ENCODE results near the gene TM9SF3.
"Not testable (repeated sequence)": the region's sequence is repeated elsewhere in the genome, so short reads cannot be mapped to it uniquely, and the experiment has no call there.

Gene TM9SF3

DNA sequence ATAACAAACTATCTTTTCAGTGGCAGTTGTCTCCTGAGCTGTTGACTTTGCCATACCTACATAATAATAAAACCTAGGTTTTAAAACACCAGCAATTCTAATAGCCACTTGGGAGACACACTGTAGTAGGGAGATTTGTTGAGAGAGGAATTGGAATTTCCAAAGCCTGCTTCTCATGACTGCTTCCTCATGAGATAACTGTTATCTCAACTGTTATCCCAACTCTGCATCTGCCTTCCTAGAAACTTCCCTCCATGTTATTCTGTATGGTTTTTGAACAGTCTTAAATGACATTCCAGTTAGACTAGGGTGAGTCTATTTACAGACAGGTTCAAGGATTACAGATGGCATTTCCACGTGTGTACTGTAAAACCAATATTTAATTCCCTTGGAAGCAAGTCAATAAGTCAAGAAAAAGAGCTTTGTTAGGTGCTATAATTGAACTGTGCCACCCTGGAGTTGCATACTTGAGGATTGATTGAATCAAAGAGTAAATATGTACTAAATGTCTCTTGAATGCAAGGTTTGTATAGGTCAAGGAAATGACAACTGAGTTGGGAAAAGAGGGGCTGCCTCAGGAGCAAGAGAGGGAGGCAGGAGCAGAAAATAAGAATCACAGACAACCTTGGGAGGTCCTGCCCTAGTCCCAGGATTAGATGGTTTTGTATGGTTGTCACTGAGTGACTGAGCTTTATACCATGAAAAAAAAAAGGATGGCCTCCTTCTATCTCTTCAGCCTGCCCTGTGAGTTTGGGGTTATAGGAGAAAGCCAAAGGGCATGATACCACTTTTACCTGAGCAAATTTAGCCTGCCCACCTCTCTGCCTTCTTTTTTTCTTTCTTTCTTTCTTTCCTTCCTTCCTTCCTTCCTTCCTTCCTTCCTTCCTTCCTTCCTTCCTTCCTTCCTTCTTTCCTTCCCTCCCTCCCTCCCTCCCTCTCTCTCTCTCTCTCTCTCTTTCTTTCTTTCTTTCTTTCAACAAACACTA, 9.9 kb upstream of the TM9SF3 start:
- no peak for DNase-seq

DNA sequence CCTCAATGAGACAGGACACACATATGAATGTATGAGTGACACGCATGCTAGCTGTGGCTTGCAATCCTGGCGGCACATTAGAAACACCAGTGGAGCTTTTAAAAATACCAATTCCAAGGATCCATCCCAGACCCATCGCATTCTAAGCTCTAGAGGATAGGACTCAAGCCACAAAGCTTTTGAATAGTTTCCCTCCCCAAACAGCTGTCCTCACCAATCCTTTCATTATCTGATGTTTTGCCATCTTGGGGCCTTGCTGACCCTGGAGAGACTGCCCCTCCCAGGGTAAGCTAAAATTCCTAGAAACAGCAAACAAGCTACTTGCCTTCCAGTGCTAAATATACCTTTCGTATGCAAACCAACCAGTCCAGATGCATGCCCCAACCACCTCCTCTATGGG, 8.9 kb upstream of the TM9SF3 start:
- DNase-seq: no peak

DNA sequence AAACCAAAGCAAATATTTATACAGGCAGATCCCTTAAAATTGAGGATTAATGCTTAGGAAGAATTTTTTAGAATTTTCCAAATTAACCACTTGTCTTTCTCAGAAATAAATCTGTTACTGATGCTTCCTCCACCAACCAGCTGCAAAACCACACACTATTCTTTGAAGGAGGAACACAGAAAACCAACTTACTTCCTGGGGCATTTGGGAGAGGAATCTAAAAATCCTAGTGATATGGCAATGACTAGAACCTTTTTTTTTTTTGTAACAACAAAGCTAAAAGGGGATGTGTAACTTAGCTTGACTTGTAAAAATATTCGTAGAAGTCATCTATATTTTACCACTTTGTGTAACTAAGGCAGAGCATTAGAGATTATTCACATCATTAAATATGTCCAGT, 5.1 kb upstream of the TM9SF3 start:
- no peak for DNase-seq

DNA sequence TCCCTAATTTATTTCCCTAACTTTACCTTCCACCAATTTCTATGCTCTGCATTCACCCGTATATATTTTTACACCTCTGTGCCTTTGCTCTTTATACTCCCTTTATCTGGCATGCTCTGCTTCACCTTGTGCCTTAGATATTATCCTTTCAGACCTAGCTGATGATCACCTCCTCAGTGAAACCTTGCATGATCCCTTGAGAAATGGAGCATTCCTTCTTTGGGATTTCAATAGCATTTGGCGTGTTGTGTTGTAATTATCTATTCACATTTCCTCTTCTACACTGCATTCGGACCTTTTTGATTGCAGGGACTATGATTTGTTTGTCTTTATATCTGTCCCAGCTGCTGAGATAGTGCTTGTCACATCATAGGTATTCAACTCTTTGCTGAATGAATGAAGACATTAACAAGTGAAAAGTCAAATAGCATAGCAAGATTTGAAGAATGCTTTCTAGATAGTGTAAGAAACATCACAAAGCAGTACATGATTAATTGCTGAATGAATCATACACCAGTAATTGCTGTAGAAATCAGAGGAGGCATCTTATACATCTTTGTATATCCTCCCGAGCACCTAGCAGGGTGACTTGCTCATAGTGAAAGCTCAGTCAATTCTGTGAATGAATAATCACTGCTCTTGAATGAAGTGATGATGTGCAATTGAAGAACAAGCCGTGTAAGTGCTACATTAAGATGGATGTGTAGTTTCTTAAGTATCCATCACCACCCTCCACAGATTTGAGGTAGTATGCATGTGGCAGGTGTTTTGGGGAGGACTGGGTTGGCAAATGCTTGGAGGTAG, 2.0 kb upstream of the TM9SF3 start:
- no peak for DNase-seq

DNA sequence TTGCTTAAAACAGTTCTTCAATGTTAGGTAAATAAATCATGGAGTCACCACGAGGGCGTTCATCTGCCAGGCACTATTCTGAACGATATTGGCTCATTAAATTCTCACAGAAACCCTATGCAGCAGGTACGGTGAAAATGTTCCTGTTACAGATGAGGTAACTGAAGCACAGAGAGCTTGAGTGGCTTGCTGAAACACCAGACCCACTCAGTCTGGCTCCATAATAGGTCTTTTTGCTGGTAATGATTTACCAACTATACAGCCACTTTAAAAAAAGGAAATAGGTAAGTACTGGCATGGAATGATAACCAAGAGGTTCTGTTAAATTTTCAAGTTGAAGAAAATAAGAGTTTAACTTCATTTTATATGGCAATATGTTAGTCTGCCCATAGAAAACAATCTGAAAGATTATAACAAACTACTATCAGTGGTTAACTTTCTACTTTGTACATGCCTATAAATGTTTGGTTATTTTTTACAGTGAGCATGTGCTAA, 1.3 kb upstream of the TM9SF3 start:
- no peak for DNase-seq

DNA sequence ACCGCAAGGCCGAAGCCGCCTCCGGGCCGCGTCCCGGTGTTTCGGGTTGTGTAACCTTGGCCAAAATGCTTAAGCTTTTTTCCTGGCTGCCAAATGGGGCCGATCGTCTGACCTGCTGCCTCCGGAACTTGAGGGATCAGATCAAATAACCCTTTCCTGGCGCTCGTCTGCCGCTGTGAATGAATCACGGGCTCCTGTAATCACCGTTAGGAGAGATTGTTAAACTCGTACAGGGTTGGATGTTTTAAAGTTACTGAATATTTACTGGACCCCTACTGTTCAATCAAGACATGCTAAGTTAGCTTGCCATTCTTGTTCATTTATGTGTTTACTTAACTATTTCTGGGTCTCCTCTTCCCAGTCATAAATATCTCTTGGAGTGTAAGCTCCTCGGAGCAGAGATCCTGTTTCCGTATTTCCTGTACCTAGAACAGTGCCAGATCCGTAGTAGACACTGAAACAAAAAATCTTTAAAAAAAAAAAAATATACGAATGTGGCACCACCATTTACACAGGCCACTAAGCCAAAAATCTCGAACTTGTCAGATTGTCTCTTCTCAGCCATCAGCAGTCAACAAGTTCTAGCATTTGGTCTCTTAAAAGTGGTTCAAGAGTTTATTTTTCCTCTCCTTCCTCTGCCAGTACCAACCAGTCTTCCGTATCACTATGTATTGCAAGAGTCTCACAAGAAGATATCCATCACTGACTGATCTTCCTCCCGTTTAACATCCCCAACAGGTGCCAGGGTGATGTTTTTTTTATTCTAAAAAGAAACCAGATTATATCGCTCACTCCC, 650 bp upstream of the TM9SF3 start:
- peak; percentile 20 for DNase-seq

DNA sequence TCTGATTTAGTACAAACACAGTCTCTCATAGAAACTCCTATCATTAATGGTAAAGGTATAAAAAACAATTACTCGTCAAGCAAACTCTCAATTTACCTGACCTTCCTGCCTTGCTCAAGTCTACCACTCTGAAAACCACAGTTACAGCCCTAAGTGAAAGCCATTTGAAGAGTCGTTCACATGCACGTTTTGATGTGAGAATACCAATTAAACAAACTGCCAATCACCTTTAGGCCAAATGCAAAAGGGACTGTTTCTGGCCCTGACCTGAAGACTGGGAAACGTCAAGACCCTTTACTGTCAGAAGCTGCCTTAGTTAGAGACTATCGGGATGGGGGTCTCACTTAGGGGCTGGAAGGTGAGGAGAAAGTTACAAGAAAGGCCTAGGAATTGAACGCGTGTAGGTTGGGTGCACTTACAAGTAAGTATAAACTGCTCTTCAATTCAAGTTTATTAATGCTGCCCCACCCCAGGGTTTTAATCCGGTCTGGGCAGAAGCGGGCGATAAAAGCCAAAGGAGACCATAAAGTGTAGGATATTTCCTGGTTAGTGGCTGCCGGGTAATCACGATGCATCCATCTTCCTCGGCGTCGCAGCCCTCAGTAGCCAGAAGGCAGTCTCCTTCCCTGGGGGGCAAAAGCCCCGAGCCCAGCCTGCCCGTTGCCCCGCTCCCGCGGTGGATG, 935 bp downstream of the TM9SF3 start:
- no peak for DNase-seq

DNA sequence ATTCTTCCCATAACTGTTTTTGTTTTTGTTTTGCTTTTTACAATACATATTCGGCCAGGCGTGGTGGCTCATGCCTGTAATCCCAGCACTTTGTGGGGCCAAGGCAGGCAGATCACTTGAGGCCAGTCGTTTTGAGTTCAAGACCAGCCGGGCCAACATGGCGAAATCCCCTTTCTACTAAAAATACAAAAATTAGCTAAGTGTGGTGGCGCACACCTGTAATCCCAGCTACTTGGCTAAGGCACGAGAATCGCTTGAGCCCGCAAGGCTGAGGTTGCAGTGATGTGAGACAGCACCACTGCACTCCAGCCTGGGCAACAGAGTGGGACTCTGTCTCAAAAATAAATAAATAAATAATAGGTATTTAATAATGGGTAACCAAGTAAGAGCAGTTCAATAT, 2.3 kb downstream of the TM9SF3 start:
- DNase-seq: no peak

DNA sequence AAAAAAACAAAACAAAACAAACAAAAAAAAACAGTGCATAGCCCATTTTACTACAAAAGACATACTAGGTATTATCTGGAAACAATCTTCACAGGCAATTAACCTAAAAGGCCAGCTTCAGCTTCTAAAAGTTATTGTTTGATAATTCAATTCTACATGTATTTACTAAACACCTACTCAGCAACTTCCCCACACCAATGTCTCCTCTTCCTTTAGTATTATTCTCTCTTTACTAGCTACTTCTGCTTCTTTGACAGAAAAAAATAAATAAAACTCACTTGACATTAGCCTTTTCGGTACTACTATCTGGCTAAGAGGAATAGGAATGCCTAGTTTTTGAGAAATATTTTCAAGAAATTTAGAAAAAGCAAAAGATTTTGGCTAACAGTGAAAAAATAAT, 2.8 kb downstream of the TM9SF3 start:
- DNase-seq: no peak

DNA sequence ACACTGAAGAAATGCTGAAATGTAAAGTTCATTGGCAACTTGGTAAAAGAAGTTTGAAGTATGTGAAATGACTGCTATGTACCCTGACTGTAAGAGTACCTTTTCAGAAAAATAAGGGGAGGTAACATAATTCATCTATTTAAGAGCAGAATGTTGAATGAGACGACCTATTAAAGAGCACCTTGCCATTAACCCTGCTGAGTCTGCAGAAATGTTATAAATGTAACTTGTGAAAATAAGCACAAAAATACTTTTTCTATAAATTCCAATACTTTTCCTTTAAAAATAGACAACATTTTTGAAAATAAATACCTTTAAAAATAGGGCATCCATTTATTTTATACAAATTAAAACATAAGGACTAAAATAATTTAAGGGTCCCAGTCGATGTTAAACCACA, 7.7 kb downstream of the TM9SF3 start:
- no peak for DNase-seq

DNA sequence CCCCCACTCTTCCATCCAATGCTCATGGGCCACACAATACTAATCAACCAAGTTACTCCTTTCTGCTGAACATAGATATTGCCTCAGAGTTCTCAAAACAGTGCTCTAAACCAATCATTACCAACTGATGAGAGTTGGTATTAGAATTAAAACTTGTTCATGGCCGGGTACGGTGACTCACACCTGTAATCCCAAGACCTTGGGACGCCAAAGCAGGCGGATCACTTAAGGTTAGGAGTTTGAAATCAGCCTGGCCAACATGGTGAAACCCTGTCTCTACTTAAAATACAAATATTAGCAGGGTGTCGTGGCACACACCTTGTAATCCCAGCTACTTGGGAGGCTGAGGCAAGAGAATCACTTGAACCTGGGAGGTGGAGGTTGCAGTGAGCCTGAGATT, 8.2 kb downstream of the TM9SF3 start:
- no peak for DNase-seq

DNA sequence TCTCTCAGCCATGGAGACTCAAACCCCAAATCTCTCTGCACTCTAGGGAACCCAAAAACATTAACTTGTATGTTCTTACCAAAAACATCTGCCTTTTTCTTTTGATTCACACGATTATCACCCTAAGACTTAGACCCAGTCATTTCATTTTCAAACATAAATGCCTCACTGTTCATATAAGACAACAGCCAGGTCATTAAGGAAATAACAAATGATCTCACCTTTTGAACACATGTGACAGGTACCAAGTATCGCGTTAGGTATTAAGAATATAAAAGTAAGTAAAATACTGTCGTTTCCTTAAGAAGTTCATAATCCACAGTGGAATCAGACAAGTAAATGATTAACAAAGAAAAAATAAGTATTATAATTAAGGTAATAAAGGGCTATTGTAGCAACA, 8.8 kb downstream of the TM9SF3 start:
- no peak for DNase-seq

DNA sequence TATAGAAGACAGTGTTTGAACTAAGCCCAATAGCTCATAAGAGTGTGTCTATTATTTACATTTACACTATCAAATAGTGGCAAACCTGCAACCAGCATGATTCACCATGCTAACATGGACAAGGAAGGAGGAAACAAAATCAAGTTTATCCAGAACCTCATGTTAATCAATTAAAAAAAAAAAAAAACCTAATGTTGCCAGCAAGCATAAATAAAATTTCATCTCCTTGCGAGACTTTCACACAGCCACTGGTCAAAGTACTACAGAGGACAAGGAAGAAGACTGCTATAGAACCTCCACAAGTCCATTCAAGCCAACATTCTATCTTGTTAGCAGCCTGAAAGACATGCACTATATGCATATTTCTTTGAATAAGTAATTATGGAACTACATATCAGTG, 9.7 kb downstream of the TM9SF3 start:
- DNase-seq: no peak

DNA sequence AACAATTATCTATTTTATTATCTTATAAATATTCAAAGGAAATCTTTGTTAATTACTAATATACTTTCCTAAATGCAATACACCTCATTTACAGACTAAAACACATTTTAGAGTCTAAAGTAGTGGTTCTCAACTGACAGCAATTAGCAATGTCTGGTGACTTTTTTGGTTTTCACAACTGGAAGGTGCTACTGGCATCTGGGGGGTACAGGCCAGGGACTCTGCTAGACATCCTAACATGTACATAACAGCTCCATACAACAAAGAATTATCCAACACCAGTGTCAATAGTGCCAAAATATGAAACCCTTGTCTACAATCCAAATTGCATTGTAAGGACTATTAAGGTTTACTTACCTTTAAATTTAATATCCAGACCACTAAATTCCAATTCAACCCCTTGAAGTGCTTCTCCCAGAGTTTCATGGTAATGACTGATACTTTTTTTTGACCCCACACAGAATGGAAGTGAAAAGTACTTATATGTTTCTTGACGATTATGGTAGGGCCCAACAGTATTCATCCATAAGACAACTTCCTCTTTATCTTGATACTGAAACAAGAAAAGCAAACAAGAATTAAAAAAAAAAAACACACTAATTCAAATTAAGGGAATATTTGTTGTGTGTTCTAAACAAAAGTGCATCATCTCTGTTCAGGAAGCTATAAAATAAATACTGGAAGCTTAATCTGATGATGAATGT, 10.4 kb downstream of the TM9SF3 start:
- DNase-seq: no peak

DNA sequence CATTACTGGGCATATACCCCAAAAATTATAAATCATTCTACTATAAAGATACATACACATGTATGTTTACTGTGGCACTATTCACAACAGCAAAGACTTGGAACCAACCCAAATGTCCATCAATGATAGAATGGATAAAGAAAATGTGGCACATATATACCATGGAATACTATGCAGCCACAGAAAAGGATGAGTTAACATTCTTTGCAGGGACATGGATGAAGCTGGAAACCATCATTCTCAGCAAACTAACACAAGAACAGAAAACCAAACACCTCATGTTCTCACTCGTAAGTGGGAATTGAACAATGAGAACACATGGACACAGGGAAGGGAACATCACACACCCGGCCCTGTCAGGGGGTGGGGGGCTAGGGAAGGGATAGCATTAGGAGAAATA, 12.2 kb downstream of the TM9SF3 start:
- not testable (repeated sequence) for DNase-seq

DNA sequence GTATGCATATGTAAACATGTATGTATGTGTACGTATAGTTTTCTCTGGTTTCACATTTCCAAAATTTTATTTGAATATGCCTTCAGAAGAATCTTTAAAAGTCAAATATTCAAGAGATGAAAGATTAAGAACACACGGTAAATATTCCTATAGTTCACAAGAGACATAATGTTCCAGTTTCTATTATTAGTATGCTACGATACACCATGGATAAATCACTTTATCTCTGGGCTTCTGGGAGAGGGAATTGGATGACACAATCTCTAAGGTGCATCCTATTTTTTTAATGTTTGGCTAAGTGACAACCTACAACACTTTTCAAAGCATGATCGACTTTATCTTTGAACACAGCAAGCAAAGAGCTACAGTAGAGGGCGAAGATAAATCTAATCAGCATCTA, 13.8 kb downstream of the TM9SF3 start:
- DNase-seq: no peak

DNA sequence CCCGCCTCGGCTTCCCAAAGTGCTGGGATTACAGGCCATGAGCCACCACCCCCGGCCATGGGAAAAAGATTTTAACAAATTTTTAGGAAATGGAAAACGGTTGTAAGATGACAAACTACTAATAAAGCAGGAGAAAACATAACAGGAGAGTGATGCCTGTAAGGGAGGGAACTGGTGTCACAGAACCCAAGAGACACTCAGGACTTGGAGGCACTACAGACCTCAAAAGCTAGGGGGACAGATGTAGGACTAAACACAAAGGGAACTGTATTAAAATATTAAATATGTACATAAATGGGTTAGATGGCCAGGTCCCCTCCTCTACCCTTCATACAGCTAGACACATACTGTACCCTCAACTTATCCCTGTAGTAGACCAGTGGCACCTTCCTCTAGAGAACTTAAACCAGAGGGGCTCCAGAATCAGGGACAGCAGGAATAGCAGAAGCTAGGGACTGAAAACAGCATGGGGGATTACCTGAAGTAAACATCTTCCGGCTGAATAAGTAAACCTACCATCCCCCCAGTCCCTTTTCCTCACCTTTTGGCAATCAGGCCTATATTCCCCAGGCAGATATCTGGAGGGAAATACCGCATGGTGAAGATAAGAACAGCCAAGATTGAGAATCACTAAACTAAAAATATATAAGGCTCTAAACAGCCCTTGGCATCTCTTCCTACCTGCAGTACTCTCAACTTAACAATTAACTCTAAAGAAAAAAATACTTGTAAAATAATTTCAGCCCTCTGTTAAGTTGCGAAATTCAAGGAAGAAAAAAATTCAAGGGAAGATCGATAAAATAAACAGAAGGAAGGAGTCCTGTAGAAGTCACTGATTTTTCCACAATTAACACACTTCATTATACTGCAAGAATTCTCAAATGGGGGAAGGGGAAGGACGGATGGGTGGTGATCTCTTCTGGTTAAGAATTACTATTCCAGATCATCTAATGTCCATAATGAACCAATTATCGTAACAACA, 15.5 kb downstream of the TM9SF3 start:
- no peak for DNase-seq

DNA sequence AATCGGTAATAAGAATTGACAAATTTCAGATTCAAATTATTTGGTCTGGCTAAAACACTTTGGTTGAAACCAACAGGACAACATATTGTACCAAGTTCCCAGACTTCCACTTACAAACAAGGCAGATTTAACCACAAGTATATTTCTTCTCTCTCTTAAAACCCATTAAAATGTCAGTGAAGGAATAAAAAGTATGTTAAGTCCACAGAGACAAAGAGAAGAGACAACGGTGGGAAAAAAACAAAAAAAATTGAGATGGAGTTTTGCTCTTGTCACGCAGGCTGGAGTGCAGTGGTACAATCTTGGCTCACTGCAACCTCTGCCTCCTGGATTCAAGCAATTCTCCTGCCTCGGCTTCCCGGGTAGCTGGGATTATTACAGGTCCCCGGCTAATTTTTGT, 16.3 kb downstream of the TM9SF3 start:
- DNase-seq: no peak

DNA sequence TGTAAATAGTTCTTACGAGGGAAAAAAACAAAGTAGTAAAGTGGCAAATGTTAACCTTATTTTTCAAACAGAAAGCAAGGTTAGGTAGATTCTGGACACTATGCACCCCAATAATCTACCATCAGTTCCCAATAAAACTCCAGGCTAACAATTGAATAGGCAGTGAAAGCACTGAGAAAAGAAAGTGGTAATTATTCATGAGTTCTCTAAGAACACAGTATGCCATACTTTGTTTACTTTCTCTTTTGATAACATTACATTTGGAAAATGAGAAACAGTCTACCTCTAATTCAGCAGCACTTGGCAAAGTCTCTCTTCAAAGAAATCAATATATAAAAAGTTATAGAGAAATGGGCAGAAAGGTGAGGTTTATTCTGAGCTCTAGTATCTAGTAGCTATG, 18.4 kb downstream of the TM9SF3 start:
- DNase-seq: no peak

DNA sequence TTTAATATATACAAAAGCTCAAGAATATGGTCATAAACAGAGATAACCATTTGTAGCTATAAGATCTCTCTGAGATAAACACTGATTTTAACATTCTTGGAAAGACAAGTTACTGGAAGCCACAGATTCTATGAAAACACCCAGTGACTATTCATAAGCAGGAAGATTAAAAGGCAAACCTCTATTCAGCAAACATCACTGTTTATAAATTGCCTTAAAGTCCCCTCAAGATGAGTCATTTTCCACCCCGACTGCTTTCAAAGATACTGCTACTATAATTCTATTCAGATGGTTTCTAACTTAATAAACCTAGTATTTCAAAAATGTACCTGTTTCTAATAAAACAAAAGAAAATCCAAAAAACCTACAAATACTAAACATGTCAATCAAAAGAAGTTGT, 21.0 kb downstream of the TM9SF3 start:
- no peak for DNase-seq
